ENCODE results near the gene GRM4.

GRCh38 chr6:34149831-34150400 lies 4.0 kb upstream of the GRM4 start:
- TF ChIP-seq CTCF (IDR thresholded peaks at IDR 0.05), result no peak
- no peak for TF ChIP-seq POLR2A (IDR thresholded peaks at IDR 0.05)
- TF ChIP-seq EP300 (IDR thresholded peaks at IDR 0.05), result no peak
